Activated CD8-positive, alpha-beta memory T cell treated with anti-CD3 and anti-CD28 coated beads for 1 hour (primary cell): ENCODE results near the gene AKAP6.

Source experiments
- DNase-seq, 2 donors: peaks; one replicate each; pipeline ENCODE4 v3.0.0-alpha.2; 2020; ENCODE audit warnings: low read depth in 1 of 2; ENCODE audit errors: extremely low read depth in 1 of 2

Gene AKAP6

DNA sequence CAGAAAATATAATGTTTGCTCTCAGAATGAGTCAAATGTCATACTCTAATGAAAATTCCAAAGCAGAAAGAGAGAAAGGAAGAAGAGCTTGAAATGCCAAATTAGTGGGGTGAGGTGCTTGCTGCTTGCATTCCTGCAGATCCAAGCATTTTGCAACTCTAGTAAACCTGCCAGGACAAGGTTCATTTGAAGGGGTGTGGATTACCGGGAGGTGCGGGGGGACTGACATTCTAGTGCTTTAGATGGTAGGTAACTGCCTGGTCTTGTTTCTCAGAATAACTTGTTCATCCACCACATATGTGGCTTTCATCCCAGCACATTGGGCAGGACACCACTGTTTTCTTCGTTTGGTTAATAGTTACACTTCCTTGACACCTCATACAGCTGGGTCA, 144.4 kb downstream of the AKAP6 start:
- DNase-seq: no peak

GRCh38 chr14:32474478-32475195, 145.5 kb downstream of the AKAP6 start:
- DNase-seq: no peak

- no peak for DNase-seq
Observed at GRCh38 chr14:32476532-32476931, 147.4 kb downstream of the AKAP6 start.

DNA sequence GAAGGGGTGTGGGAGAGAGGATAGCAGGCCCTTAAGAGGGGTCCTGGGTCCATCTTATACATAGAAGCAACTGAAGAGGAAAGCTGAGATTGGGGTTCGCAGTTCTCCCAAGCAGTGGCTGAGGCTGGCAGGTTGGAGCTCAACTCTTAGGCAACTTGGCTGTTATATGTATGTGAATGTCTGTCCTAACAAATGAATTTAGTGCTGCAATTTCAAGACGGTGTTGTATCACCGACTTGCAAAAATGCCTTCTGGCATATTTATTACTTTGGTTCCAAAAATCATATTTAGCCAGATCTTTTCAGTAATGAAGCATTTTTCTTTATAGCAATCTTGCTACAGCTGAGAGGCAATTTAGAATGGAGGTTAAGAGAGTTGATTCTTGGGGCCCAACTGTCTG, 148.3 kb downstream of the AKAP6 start:
- no peak for DNase-seq

DNA sequence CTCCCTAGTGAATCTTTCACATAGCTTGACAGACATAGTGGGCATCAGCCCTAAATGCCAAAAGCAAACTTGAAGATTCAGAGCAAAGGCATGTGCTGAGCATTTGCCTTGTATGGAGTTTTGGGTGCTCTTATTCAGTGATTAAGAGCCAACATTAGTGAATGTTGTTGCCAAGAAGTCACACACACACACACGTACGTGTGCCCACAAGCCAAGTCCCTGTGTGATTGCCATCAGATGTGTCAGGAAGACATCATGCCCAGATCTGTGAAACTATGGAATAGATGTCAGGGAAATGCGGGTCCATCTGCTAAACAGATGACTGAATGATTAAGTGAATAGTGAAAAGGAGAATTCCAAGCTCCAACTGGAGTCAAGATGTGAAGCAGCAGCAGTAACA, 149.0 kb downstream of the AKAP6 start:
- no peak for DNase-seq

DNA sequence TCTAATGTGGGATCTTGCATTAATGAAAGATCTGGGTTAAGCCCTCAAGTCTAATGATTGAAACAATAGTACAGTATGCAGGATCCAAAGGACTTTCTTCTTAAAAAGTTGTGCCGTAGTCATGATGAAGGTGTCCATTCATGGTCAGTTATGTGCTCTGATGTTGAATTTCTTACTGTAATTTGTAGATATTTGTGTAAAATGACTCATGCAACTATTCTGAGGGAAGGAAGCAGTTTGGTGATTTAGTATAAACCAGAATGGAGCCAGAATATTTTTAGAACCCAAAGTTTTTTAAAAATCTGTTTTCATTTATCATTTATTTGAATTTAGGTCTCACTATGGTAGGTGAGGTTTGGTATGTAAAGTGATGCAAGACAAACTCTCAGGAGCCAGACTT, 151.2 kb downstream of the AKAP6 start:
- no peak for DNase-seq

- no peak for DNase-seq
Observed at GRCh38 chr14:32481707-32482106, 152.6 kb downstream of the AKAP6 start.

- DNase-seq: no peak
Observed at GRCh38 chr14:32491416-32492016, 162.4 kb downstream of the AKAP6 start.

GRCh38 chr14:32492457-32492856, 163.4 kb downstream of the AKAP6 start:
- DNase-seq: no peak

- no peak for DNase-seq
Observed at GRCh38 chr14:32494609-32495434, 165.7 kb downstream of the AKAP6 start.

DNA sequence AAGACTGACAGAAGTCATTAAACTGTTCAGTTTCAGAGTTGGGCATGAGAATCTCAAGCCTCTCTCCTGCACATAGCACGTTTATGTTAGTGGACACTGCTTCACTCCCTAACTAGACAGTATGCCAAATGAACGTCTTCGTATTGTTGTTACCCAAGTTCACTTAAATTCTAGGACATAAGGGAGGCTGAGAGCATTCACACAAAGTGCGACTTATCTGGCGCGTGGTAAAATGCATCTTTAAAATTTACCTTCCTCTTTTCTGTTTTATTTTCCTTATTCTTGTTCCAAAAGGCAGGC, 166.3 kb downstream of the AKAP6 start:
- DNase-seq: no peak

DNA sequence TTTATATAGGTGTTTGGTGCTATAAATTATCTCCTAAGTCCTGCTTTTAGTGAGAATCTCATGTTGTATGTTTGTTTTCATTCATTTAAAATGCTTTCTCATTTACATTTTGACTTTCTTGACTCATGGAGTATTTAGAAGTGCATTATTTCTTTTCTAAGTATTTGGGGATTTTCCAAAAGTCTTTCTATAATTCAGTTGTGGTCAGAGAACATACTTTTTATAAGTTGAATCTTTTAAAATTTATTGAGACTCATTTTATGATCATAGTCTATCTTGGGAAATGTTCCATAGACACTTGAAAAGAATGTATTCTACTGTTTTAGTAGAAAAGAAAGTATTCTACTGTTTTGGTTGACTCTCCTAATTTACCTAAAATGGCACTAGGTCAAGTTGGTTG, 168.2 kb downstream of the AKAP6 start:
- no peak for DNase-seq

DNA sequence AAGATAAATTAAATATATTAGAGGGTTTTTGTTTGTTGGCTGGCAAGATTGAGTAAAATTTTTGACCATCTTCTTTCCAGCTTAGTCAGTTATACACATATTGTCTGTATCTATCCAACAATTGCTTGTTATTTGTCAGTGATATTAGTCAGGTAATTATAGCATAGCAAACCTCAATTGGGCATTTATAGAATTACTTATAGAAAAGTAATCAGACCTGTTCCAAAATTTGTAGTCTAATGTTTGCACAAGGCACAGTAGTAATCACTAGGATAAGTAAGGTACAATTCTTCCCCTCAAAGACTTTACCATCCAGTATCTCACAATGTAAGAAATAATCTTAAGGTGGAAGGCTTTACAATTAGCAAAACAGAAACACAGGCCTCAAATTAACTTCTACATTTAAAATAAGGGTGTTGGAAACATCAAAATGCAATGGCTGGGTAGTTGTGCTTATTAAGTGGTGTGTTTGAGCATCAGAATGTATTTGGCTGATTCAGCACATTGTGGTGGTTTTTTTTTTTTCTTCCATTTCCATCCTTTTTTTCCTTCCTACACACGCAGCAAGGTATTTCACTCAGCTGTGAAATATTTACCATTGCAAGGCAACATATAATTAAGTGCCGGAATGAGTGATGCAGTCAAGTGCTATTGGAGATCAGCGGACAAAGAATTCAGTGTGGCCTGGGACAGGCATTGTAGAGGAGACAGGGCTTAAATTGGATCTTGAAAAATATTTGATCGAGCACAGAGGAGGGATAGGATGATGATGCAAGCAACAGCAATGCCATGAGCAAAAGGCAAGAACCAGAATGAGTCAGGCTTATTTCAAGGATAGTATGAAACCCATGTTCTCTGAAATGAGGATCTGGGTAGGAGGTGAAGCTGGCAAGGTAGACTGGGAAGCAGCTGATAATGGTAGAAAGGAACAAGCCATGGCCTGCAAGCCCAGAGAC, 178.2 kb downstream of the AKAP6 start:
- DNase-seq: no peak

DNA sequence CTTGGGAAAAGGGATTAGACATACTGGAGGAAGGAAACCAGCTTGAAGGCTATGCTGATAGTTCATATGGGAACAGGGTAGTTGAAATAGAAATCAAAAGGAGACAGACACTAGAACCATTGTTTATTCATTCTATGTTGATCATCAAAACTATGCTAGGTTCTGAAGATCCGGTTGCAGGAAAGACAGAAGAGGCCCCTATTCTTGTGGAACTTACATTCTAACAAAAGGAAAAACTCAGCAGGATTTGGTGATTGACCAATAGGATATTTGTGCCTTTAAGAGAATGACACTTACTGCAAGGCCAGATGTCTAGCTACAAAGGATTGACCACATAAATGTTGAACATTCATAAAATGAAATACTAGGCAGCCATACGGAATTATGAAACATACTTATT, 179.2 kb downstream of the AKAP6 start:
- DNase-seq: no peak

- DNase-seq: no peak
Observed at GRCh38 chr14:32509632-32510187, 180.6 kb downstream of the AKAP6 start.

GRCh38 chr14:32510815-32511214, 181.7 kb downstream of the AKAP6 start:
- no peak for DNase-seq

GRCh38 chr14:32512348-32512747, 183.2 kb downstream of the AKAP6 start:
- no peak for DNase-seq

DNA sequence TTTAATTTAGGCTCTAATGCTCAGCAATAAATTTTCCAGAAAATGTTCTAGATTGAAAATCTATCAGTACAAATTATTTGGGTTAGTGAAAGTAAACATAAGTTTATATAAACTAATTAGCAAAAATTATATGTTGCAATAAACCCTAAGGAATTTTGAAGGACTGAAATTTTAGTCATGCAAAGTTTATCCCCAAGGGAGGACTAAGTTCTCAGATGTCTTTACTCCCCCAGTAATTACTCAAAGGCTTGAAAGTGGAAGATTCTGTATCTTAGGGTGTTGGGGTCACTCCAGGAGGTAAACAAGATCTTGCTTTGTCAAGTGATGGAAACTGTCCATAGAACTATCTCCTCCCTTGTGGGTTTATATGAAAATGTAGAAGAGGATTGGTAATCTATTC, 183.7 kb downstream of the AKAP6 start:
- no peak for DNase-seq

DNA sequence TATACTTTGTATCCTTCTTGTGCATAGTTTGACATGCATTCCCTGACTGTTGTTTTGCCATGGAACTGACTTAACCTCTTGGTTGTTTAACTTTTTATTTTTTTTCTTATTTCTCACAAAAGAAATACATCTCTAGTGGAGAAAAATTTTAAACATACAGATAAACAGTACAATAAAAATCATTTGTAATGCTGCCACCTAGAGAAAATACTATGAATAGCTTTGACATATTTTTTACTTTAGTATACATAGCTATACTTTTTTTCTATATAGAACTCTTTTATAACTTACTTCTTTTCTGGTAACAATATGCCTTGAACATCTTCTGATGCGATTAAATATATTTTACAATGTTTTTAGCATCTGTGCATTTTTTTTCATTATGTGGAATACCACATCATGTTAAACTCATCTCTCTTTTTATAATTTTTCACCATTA, 184.5 kb downstream of the AKAP6 start:
- no peak for DNase-seq

GRCh38 chr14:32514236-32514635, 185.1 kb downstream of the AKAP6 start:
- no peak for DNase-seq

DNA sequence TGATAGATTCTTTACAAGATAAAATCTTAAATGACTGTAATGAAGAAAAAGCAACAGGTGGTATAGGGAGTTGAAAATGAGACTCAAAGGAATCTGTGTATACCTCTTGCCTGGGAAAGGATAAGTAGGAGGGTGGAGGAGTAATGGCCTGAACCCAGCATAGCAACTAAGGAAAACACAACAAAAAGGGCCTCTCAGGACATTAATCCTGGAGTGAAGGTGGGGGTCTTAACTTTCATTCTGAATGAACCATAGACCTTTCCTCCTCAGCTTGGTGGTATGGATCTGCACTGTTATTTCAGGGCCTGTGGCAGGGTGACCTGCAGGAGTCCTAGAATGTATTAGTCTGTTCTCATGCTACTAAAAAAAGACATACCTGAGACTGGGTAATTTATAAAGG, 185.6 kb downstream of the AKAP6 start:
- no peak for DNase-seq
